Measurements from ENCODE around the gene KRT10. TPM values are rescaled to one million over a fixed set of nuclear protein-coding genes. Genes with fewer than 3 reads are reported as not detected.

Gene KRT10
- total RNA-seq, 1 donor from 2014 or later: 50.6 TPM

DNA sequence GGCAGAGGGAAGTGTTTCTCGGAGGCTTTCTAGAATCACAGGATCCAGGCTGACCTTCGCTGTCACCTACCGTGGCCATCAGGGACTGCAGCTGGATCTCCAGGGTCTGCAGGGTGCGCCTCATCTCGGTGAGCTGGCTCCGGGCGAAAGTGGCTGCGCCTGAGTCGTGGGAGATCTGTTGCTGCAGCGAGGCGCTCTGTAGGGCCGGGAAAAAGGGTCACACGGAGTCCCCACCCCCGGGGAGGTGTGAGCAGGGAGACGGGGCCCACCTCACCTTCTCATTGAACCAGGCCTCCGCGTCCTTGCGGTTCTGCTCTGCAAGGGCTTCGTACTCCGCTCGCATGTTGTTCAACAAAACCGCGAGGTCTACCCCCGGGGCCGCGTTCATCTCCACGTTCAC lies 25.6 kb downstream of the KRT10 start:
- H2AFZ ChIP-seq (ENCODE audit: low read depth, low read length): no peak overlapping the region

DNA sequence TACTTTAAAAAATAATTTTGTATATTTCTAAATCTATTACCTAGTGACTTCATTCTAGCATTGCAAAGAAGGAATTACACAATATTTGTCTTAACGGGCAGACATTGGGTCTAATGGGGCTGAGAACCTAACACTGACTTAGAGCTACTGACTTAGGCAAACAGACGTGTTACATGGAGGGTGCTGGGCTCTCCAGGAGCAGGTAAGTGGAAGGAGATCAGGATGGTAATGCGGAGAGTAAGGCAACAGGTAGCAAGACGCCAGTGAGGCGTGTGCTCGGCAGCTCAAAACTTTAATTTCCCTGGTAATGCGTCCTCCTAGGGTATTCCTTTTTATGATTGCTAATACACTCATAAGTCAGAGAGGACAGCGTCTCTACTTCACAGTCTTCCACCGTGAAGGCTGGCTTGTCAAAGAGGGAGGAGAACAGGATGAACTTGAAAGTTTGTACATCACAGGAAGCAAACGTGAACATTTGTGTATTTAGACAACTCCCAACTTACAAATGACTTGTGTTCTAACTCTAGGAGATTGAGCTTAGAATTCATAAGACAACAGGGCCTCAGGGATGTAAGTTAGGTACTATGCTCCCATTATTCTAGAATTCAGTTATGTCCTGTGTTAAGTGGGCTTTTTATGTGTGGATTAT lies 27.3 kb downstream of the KRT10 start:
- Mint-ChIP-seq H3K27me3 (ENCODE audit: low read depth, unreplicated experiment) (peaks cover 21% of the 10 kb centered on the region), H3K27ac (ENCODE audit: unreplicated experiment) (no peak overlapping the region), H3K4me1 (ENCODE audit: low read depth, unreplicated experiment) (no peaks in the 10 kb centered on the region), H3K36me3 (ENCODE audit: low read depth, unreplicated experiment) (no peaks in the 10 kb centered on the region), H3K4me3 (ENCODE audit: unreplicated experiment) (no peak overlapping the region), H3K9me3 (ENCODE audit: unreplicated experiment) (no peaks in the 10 kb centered on the region)
- TF ChIP-seq, protein P1, sequence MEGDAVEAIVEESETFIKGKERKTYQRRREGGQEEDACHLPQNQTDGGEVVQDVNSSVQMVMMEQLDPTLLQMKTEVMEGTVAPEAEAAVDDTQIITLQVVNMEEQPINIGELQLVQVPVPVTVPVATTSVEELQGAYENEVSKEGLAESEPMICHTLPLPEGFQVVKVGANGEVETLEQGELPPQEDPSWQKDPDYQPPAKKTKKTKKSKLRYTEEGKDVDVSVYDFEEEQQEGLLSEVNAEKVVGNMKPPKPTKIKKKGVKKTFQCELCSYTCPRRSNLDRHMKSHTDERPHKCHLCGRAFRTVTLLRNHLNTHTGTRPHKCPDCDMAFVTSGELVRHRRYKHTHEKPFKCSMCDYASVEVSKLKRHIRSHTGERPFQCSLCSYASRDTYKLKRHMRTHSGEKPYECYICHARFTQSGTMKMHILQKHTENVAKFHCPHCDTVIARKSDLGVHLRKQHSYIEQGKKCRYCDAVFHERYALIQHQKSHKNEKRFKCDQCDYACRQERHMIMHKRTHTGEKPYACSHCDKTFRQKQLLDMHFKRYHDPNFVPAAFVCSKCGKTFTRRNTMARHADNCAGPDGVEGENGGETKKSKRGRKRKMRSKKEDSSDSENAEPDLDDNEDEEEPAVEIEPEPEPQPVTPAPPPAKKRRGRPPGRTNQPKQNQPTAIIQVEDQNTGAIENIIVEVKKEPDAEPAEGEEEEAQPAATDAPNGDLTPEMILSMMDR (IDR thresholded peaks at IDR 0.05; ENCODE audit: insufficient read depth, low read depth, low read length): no peak
- TF ChIP-seq EZH2 (IDR thresholded peaks at IDR 0.05; ENCODE audit: insufficient read depth, low read length): no peak
- Histone ChIP-seq H3K79me2 (ENCODE audit: insufficient read depth, low read length) (no peaks in the 10 kb centered on the region), H4K20me1 (ENCODE audit: insufficient read depth, low read length) (no peaks in the 10 kb centered on the region), H3K9me3 (ENCODE audit: insufficient read depth, low read depth, low read length) (no peaks in the 10 kb centered on the region), H3K27me3 (ENCODE audit: insufficient read depth, low read length) (peaks cover 29% of the 10 kb centered on the region), H3K27ac (ENCODE audit: low read depth, low read length) (no peak overlapping the region), H3K36me3 (ENCODE audit: insufficient read depth, low read length) (no peaks in the 10 kb centered on the region), H3K4me1 (ENCODE audit: insufficient read depth, low read length) (no peaks in the 10 kb centered on the region), H3K4me3 (ENCODE audit: insufficient read depth, low read depth, low read length) (no peak overlapping the region), H2AFZ (ENCODE audit: low read depth, low read length) (no peak overlapping the region), H3K4me2 (ENCODE audit: low read length) (no peak overlapping the region), H3K9ac (ENCODE audit: low read length) (no peak overlapping the region)
- no peak for DNase-seq (ENCODE audit: low read depth)
- FAIRE-seq: no peak

More for the DNA sequence above, 25.6 kb downstream of the KRT10 start:
- no peaks in the 10 kb centered on the region for H3K9me3 ChIP-seq (ENCODE audit: insufficient read depth, low read depth, low read length)
- H3K9ac ChIP-seq (ENCODE audit: low read length): no peak overlapping the region
- no peaks in the 10 kb centered on the region for H3K79me2 ChIP-seq (ENCODE audit: insufficient read depth, low read length)
- no peak for TF ChIP-seq EZH2 (IDR thresholded peaks at IDR 0.05; ENCODE audit: insufficient read depth, low read length)
- TF ChIP-seq, protein P1 (IDR thresholded peaks at IDR 0.05; ENCODE audit: insufficient read depth, low read depth, low read length): no peak
- peaks cover 21% of the 10 kb centered on the region for H3K27me3 Mint-ChIP-seq (ENCODE audit: low read depth, unreplicated experiment)
- no peak overlapping the region for H3K4me3 ChIP-seq (ENCODE audit: insufficient read depth, low read depth, low read length)
- H3K4me1 Mint-ChIP-seq (ENCODE audit: low read depth, unreplicated experiment): no peaks in the 10 kb centered on the region
- H3K27me3 ChIP-seq (ENCODE audit: insufficient read depth, low read length): peaks cover 42% of the 10 kb centered on the region
- DNase-seq (ENCODE audit: low read depth) (no peak), FAIRE-seq (no peak)
- no peaks in the 10 kb centered on the region for H3K36me3 Mint-ChIP-seq (ENCODE audit: low read depth, unreplicated experiment)
- H3K36me3 ChIP-seq (ENCODE audit: insufficient read depth, low read length): no peaks in the 10 kb centered on the region
- H3K4me2 ChIP-seq (ENCODE audit: low read length): no peak overlapping the region
- no peak overlapping the region for H3K27ac Mint-ChIP-seq (ENCODE audit: unreplicated experiment)
- H3K9me3 Mint-ChIP-seq (ENCODE audit: unreplicated experiment): no peaks in the 10 kb centered on the region
- no peaks in the 10 kb centered on the region for H3K4me1 ChIP-seq (ENCODE audit: insufficient read depth, low read length)
- no peaks in the 10 kb centered on the region for H4K20me1 ChIP-seq (ENCODE audit: insufficient read depth, low read length)
- H3K27ac ChIP-seq (ENCODE audit: low read depth, low read length): no peak overlapping the region
- no peak overlapping the region for H3K4me3 Mint-ChIP-seq (ENCODE audit: unreplicated experiment)

DNA sequence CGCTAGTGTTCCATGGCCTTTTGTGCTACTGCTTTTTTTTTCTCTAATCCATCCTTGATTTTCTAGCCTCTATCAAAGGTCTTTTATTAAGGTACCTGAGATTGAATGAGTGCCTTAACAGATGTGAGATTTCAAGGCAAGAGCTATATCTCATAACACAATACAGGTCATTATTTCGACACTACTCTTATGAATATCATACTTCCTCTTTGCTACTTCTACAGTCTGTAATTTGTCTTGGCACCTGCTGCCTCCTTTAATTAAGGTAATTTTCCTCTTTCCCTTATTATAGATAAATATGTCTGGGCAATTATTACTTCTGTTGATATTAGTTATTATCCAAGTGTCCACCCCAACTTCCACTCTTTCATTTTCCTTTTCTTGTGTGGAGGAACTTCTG lies 27.9 kb downstream of the KRT10 start:
- Histone ChIP-seq H3K9me3 (ENCODE audit: insufficient read depth, low read depth, low read length) (no peaks in the 10 kb centered on the region), H4K20me1 (ENCODE audit: insufficient read depth, low read length) (no peaks in the 10 kb centered on the region), H2AFZ (ENCODE audit: low read depth, low read length) (no peak overlapping the region), H3K4me2 (ENCODE audit: low read length) (no peak overlapping the region), H3K27me3 (ENCODE audit: insufficient read depth, low read length) (peaks cover 26% of the 10 kb centered on the region), H3K9ac (ENCODE audit: low read length) (no peak overlapping the region), H3K4me3 (ENCODE audit: insufficient read depth, low read depth, low read length) (no peak overlapping the region), H3K27ac (ENCODE audit: low read depth, low read length) (no peak overlapping the region), H3K4me1 (ENCODE audit: insufficient read depth, low read length) (no peaks in the 10 kb centered on the region), H3K79me2 (ENCODE audit: insufficient read depth, low read length) (no peaks in the 10 kb centered on the region), H3K36me3 (ENCODE audit: insufficient read depth, low read length) (no peaks in the 10 kb centered on the region)
- H3K27ac Mint-ChIP-seq (ENCODE audit: unreplicated experiment): no peak overlapping the region
- H3K4me3 Mint-ChIP-seq (ENCODE audit: unreplicated experiment): no peak overlapping the region
- TF ChIP-seq, protein P1 (IDR thresholded peaks at IDR 0.05; ENCODE audit: insufficient read depth, low read depth, low read length): no peak
- TF ChIP-seq EZH2 (IDR thresholded peaks at IDR 0.05; ENCODE audit: insufficient read depth, low read length): no peak
- H3K36me3 Mint-ChIP-seq (ENCODE audit: low read depth, unreplicated experiment): no peaks in the 10 kb centered on the region
- no peak for DNase-seq (ENCODE audit: low read depth)
- H3K9me3 Mint-ChIP-seq (ENCODE audit: unreplicated experiment): no peaks in the 10 kb centered on the region
- no peaks in the 10 kb centered on the region for H3K4me1 Mint-ChIP-seq (ENCODE audit: low read depth, unreplicated experiment)
- no peak for FAIRE-seq
- H3K27me3 Mint-ChIP-seq (ENCODE audit: low read depth, unreplicated experiment): peaks cover 21% of the 10 kb centered on the region
